ENCODE data around the gene NEUROD6. TPM values are rescaled to one million over a fixed set of nuclear protein-coding genes. Genes with fewer than 3 reads are reported as not detected.

NEUROD6 gene
- polyA plus RNA-seq, 1 donor (not counting 4 experiments of a cell fraction or from before 2014, with no cell fraction given) = not detected

DNA sequence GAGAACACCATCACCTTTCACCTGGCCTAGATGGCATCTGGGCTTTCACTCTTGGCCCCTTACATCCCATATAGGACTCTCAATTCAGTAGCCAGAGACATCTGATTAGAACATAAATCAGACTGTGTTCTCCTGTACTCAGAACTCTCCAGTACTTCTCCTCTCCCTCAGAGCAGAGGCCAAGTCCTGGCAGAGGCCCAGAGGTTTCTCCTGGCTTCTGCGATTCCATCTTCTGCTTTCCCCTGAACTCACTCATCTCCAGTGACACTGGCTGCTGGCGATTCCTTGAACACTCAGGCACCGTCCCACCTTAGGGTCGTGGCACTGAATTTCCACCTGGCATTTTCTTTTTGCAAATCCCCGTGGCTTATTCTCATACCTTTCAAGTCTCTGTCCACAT, 4.9 kb upstream of the NEUROD6 start:
- no peaks in the 10 kb centered on the region for H3K79me2 ChIP-seq (ENCODE audit: control insufficient read depth, insufficient read depth, low read length)
- no peaks in the 10 kb centered on the region for H3K4me1 ChIP-seq (ENCODE audit: control insufficient read depth, extremely low read depth, insufficient read depth, low read length)
- no peak overlapping the region for H3K9ac ChIP-seq (ENCODE audit: control insufficient read depth, extremely low read depth, insufficient read depth, low read length)
- H2AFZ ChIP-seq (ENCODE audit: control insufficient read depth, low read length) = no peak overlapping the region
- no peaks in the 10 kb centered on the region for H4K20me1 ChIP-seq (ENCODE audit: control insufficient read depth, extremely low read depth, insufficient read depth, low read length)
- TF ChIP-seq EZH2 (IDR thresholded peaks at IDR 0.05; ENCODE audit: low read length) = no peak
- TF ChIP-seq, protein P1, sequence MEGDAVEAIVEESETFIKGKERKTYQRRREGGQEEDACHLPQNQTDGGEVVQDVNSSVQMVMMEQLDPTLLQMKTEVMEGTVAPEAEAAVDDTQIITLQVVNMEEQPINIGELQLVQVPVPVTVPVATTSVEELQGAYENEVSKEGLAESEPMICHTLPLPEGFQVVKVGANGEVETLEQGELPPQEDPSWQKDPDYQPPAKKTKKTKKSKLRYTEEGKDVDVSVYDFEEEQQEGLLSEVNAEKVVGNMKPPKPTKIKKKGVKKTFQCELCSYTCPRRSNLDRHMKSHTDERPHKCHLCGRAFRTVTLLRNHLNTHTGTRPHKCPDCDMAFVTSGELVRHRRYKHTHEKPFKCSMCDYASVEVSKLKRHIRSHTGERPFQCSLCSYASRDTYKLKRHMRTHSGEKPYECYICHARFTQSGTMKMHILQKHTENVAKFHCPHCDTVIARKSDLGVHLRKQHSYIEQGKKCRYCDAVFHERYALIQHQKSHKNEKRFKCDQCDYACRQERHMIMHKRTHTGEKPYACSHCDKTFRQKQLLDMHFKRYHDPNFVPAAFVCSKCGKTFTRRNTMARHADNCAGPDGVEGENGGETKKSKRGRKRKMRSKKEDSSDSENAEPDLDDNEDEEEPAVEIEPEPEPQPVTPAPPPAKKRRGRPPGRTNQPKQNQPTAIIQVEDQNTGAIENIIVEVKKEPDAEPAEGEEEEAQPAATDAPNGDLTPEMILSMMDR (optimal IDR thresholded peaks at IDR 0.05 in 1 of 3, IDR thresholded peaks at IDR 0.05 in 1 of 3, conservative IDR thresholded peaks at IDR 0.05 in 1 of 3; ENCODE audit: extremely low read depth in 1 of 3, insufficient read depth in 2 of 3, low read length in 3 of 3) = no peak
- H3K9me3 ChIP-seq (ENCODE audit: control insufficient read depth, low read depth, low read length) = no peaks in the 10 kb centered on the region
- H3K27me3 ChIP-seq (ENCODE audit: control insufficient read depth, extremely low read depth, insufficient read depth, low read length) = peaks cover 21% of the 10 kb centered on the region
- no peak overlapping the region for H3K27ac ChIP-seq (ENCODE audit: control insufficient read depth, insufficient read depth, low read length)
- H3K4me2 ChIP-seq (ENCODE audit: control insufficient read depth, extremely low read depth, insufficient read depth, low read depth, low read length) = no peak overlapping the region
- no peaks in the 10 kb centered on the region for H3K9me1 ChIP-seq (ENCODE audit: control insufficient read depth, extremely low read depth, insufficient read depth, low read length)
- H3K36me3 ChIP-seq (ENCODE audit: control insufficient read depth in 2 of 2, extremely low read depth in 1 of 2, insufficient read depth in 2 of 2, low read length in 2 of 2) = no peaks in the 10 kb centered on the region
- dilution Hi-C loops (cut with MboI; ENCODE audit: extremely low pct_ligation_motif_present, low sequenced_read_pairs) = no loop called here
- DNase-seq (ENCODE audit: low read depth, low spot score) = no peak
- H3K4me3 ChIP-seq (ENCODE audit: control insufficient read depth in 2 of 3, extremely low read depth in 1 of 3, insufficient read depth in 2 of 3, low read depth in 1 of 3, low read length in 3 of 3) = no peak overlapping the region
- FAIRE-seq = no peak

DNA sequence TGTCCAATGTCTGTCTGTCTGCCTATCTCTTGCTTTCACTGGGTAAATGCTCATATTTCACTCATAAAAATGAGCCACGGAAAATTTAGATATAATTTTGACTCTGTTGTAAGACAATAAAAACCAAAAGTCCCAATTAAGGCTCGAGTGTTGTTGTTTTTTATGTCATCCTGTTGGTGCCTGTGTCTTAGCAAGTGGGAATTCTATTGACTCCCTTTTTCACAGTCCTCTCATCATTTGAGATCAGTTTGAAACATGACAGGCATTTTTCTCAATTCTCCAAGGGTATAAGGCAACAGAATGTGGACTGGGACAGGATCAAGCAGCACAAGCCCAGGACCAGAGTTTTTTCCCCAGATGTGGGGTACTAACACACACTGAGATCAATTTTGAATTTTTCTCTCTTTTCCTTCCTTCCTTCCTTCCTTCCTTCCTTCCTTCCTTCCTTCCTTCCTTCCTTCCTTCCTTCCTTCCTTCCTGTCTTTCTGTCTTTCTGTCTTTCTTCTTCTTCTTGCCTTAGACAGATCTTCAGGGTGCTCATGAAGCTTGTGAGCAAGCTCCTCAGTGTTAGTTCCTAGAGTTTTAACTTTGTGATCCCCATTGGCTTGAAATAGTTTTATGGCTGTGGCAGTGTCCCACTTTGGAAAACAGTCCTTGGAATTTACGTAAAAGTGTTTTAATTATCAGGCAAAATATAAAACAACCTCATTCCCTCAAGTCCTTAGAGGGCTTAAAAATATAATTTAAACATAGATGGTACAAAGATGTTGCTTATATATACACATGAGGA, 3.2 kb upstream of the NEUROD6 start:
- H3K27ac ChIP-seq (ENCODE audit: control insufficient read depth, insufficient read depth, low read length) = no peak overlapping the region
- TF ChIP-seq EZH2 (IDR thresholded peaks at IDR 0.05; ENCODE audit: low read length) = no peak
- TF ChIP-seq, protein P1 (optimal IDR thresholded peaks at IDR 0.05 in 1 of 3, IDR thresholded peaks at IDR 0.05 in 1 of 3, conservative IDR thresholded peaks at IDR 0.05 in 1 of 3; ENCODE audit: extremely low read depth in 1 of 3, insufficient read depth in 2 of 3, low read length in 3 of 3) = no peak
- H3K4me3 ChIP-seq (ENCODE audit: control insufficient read depth in 2 of 3, extremely low read depth in 1 of 3, insufficient read depth in 2 of 3, low read depth in 1 of 3, low read length in 3 of 3) = no peak overlapping the region
- no peaks in the 10 kb centered on the region for H3K9me1 ChIP-seq (ENCODE audit: control insufficient read depth, extremely low read depth, insufficient read depth, low read length)
- DNase-seq (ENCODE audit: low read depth, low spot score) = no peak
- no peak overlapping the region for H3K9ac ChIP-seq (ENCODE audit: control insufficient read depth, extremely low read depth, insufficient read depth, low read length)
- no peak overlapping the region for H3K4me2 ChIP-seq (ENCODE audit: control insufficient read depth, extremely low read depth, insufficient read depth, low read depth, low read length)
- no peak for FAIRE-seq
- no peak overlapping the region for H2AFZ ChIP-seq (ENCODE audit: control insufficient read depth, low read length)
- H3K9me3 ChIP-seq (ENCODE audit: control insufficient read depth, low read depth, low read length) = no peaks in the 10 kb centered on the region
- H3K27me3 ChIP-seq (ENCODE audit: control insufficient read depth, extremely low read depth, insufficient read depth, low read length) = peaks cover 27% of the 10 kb centered on the region
- no peaks in the 10 kb centered on the region for H3K36me3 ChIP-seq (ENCODE audit: control insufficient read depth in 2 of 2, extremely low read depth in 1 of 2, insufficient read depth in 2 of 2, low read length in 2 of 2)
- dilution Hi-C loops (cut with MboI; ENCODE audit: extremely low pct_ligation_motif_present, low sequenced_read_pairs) = no loop called here
- H3K79me2 ChIP-seq (ENCODE audit: control insufficient read depth, insufficient read depth, low read length) = no peaks in the 10 kb centered on the region
- H4K20me1 ChIP-seq (ENCODE audit: control insufficient read depth, extremely low read depth, insufficient read depth, low read length) = no peaks in the 10 kb centered on the region
- no peaks in the 10 kb centered on the region for H3K4me1 ChIP-seq (ENCODE audit: control insufficient read depth, extremely low read depth, insufficient read depth, low read length)
